Mammary epithelial cell (primary cell): ENCODE measurements around the gene TGFBI.

ENCODE experiments used
- CTCF ChIP-seq, 2 donors: IDR thresholded peaks in 1 of 2; conservative IDR thresholded peaks in 1 of 2; 2 replicates each; pipeline ENCODE4 v1.5.1; 2011 to 2012; ENCODE audit warnings: inconsistent platforms in 2 of 2, low read length in 2 of 2, mild to moderate bottlenecking in 2 of 2, control low read depth in 1 of 2, low read depth in 1 of 2; ENCODE audit not compliant: insufficient read depth in 1 of 2; ENCODE audit errors: extremely low read depth in 1 of 2
- EZH2 ChIP-seq: IDR thresholded peaks from 2 replicates; pipeline ENCODE4 v1.6.1; 2012; ENCODE audit warnings: low read length, inconsistent platforms, borderline replicate concordance

GRCh38 chr5:136089791-136090190 is 61.0 kb downstream of the TGFBI start:
- TF ChIP-seq CTCF (conservative IDR thresholded peaks at IDR 0.05 in 1 of 2, IDR thresholded peaks at IDR 0.05 in 1 of 2; ENCODE audit: extremely low read depth in 1 of 2, insufficient read depth in 1 of 2, low read depth in 1 of 2, low read length in 2 of 2) = no peak
- no peak for TF ChIP-seq EZH2
